Stimulated activated CD4-positive, alpha-beta T cell treated with anti-CD3 and anti-CD28 coated beads, Interleukin-12 subunit alpha, Interleukin-12 subunit beta, amount 100 ng/mL, for 24 hours (primary cell): Measurements from ENCODE around the gene PATJ.
A peak's percentile ranks its signal among the peaks of the same experiment; 100 is the strongest.
"Not testable (repeated sequence)": the region's sequence is repeated elsewhere in the genome, so short reads cannot be mapped to it uniquely, and the experiment has no call there.

ENCODE experiments used
- DNase-seq, 2 experiments: peaks; one replicate each; pipeline ENCODE4 v3.0.0-alpha.2; 2020; ENCODE audit warnings: low read depth in 2 of 2

The PATJ gene

GRCh38 chr1:62097464-62097863, 355.2 kb downstream of the PATJ start:
- DNase-seq = no peak

- DNase-seq = no peak
These were observed 358.2 kb downstream of the PATJ start for GRCh38 chr1:62100442-62100841.

DNA sequence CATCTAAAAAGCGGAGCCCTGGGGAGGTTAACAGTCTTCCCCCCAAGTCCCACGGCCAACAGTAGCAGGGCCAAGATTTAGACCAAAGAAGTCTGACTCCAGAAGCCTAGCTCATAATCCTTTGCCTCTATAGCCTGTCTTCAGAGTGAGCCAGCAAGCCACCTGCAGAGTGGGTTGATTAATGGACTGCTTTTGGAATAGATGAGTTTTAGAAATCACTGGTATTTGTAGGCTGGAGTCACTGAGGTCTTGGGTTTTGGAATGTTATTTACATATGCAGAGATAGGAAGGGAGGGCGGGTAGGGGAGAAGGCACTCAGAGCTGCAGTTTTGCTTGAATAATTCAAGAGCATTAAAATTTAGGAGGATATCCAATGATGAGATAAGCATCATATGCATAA, 361.6 kb downstream of the PATJ start:
- no peak for DNase-seq

DNA sequence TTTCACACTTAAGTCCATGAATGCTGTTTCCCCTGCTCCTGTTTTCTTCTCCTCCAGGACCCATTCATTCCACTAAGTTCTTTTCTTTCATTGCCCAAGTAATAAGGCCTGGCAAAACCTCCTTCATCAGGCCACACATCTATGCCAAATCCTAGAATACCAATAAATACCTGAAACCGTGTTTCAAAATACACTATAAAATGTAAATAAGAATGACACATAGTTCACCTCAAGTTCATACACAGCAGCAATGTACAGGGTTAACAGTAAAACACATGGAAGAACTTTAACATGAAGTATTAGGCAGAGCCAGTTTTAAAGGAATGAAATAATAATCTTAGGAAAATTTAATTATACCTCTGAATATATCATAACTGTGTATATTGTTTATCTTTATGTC, 365.6 kb downstream of the PATJ start:
- no peak for DNase-seq

DNA sequence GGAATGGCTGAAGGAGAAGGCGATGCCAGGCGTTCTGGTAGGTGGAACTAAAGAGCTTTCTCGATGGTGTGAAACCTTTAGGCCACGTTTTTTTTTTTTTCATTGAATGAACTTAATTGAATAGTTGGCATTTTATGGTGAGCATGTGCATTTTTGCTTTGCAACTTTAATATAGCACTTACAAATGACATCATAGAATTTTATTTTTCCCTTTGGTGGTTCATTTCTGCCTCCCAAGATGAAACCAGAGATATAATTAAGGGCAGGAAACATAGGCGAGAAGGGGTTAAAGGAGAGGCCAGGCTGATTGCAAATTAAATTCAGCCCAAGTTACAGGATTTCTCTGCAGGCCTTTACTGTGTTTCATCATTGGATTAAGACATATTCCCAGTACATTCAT, 366.8 kb downstream of the PATJ start:
- no peak for DNase-seq

GRCh38 chr1:62110198-62110817, 368.0 kb downstream of the PATJ start:
- DNase-seq = no peak

- DNase-seq = no peak
These were observed 368.8 kb downstream of the PATJ start for GRCh38 chr1:62111084-62111483.

GRCh38 chr1:62113507-62113906, 371.2 kb downstream of the PATJ start:
- DNase-seq = no peak

DNA sequence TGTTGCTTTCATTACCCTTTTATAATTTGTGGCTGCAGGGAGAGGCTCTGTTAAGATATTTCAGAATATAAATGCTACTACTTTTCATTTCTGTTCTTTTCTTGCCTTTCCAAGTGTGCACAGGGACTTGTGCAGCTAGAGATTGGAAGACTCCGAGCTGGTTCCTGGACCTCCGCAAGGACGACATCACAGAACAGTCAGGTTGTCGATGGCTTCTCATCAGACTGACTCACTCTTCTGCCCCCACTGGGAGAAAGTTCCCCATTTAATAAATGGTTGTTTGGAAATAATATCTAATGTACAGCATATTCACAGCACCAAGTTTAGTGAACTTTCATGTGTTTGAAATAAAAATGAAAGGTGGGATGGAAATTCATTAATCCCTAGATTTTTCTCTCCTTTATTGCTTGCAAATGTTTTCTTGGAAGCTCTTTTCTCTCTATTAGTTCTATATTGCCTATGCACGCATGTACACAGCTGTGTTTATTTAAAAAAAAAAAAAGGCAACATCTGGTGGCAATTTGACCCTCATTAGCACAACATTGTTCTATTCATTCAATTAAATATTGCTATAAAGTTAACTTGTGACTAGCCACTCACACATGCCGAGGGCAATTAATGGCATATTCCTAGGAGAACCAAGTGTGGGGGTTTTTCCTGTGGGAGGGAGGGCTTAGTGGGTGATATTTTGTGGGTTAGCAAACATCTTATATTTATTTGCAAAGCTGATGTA, 374.9 kb downstream of the PATJ start:
- no peak for DNase-seq

DNA sequence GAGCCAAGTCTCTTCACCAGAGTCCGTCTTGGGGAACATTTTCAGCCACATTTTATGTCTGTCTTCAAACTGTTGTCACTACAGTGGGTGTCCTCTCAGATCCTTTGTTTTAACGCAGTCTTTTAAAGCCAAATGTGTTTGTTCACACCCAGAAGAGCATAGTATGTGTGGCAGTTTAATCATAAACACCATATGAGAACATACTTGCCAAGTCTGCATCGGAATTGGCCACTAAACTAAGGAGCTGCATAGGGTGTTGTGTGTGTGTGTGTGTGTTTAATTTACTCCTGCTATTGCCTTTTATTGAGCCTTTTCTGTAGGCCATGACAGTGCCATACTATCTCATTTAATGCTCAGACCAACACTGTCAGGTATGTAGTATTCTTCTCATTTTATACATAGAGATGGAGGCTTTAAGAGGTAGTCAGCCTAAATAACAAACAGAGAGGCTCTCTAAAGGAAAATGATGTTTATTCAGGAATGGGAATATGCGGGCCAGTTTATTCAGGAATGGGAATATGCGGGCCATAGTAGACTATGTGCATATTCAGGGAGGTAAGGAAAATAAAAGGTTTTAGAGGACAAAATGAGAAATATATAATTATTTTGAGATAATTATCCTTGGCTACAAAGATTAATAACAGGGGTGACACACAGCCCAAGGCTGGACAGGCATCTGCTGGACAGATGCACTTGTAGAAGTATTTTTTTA, 384.5 kb downstream of the PATJ start:
- no peak for DNase-seq

DNA sequence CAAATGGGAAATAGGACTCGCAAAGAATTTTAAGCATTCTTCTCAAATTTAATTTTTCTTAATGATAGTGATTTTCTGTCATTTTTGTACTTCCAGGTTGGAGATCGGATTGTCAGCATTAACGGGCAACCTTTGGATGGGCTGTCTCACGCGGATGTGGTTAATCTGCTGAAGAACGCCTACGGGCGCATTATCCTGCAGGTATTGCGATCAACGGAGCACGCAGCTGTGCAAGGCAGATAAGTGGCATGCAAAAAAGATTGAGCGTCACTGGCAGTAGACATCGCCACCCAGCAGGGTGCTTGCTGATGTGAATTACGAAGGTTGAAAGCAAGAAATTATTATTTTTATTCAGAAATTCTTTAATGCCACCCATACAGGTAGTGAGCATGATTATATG, 386.5 kb downstream of the PATJ start:
- no peak for DNase-seq

DNA sequence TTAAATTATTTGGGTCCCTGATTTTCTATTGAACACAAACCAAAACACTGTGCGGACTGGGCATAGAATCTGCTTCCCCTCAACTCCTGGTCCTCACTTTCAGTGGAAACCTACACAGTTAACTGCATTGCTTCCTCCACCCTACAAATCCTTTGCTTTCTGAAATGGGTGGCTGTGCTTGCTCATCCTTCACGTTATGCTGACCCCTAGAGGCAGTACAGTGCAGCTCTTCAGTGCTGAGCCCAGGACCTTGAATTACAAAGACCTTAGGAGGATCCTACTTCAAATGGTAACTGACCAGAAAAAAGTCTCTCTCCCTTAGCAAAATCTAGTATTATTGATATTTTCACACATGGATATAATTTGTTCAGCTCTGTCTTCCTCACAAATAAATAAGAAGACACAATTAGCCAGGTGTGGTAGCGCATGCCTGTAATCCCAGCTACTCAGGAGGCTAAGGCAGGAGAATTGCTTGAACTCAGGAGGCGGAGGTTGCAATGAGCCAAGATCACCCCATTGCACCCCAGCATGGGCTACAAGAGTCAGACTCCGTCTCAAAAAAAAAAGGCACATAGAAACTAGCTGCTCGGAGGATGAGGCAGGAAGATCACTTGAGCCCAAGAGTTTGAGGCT, 388.9 kb downstream of the PATJ start:
- no peak for DNase-seq

DNA sequence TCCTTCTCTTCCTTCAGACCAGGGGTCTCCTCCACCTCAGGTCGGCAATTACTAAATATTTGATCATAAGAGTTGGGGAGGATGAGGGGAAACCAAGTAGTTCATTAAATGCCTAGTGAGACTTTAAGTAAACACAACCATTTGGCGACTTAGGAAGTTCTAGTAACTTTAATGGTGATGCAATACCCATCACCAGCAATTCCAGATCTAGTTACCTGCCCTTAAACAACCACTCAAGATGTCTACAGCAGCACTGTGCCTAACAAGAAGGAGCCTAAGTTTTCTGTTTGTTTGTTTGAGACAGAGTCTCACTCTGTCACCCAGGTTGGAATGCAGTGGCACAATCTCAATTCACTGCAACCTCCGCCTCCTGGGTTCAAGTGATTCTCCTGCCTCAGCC, 395.7 kb downstream of the PATJ start:
- no peak for DNase-seq

- DNase-seq = no peak
These were observed 397.1 kb downstream of the PATJ start for GRCh38 chr1:62139410-62139809.

DNA sequence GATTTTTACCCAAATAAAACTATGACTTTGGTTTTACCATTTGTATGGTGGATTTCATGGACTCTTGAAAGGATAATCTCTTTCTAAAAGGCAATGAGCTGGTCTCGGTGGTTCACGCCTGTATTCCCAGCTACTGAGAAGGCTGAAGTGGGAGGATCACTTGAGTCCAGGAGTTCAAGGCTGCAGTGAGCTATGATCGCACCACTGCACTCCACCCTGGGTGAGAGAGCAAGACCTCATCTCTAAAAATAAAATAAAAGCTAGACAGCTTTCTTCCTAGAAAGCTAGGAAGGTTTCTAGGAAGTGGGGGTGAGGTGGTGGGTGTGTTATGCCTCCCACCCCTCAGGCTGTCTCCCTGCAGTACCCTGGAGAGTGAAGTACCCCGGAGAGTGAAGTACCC, 398.4 kb downstream of the PATJ start:
- DNase-seq = no peak

- DNase-seq = no peak
These were observed 400.2 kb downstream of the PATJ start for GRCh38 chr1:62142496-62142895.

GRCh38 chr1:62144238-62144831, 402.1 kb downstream of the PATJ start:
- DNase-seq = peak in 1 of 2 experiments; percentile 22

GRCh38 chr1:62159940-62160348, 417.7 kb downstream of the PATJ start:
- no peak for DNase-seq

- no peak for DNase-seq
These were observed 419.4 kb downstream of the PATJ start for GRCh38 chr1:62161711-62162110.

DNA sequence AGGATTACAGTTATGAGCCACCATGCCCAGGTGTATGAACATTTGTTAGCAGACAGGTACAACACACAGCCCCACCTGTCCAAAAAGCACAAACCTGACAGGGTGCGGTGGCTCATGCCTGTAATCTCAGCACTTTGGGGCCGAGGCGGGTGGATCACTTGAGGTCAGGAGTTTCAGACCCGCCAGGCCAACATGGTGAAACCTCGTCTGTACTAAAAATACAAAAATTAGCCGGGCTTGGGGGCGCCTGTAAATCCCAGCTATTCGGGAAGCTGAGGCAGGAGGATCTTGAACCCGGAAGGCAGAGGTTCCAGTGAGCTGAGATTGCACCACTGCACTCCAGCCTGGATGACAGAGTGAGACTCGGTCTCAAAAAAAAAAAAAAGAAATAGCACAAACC, 428.1 kb downstream of the PATJ start:
- not testable (repeated sequence) for DNase-seq

DNA sequence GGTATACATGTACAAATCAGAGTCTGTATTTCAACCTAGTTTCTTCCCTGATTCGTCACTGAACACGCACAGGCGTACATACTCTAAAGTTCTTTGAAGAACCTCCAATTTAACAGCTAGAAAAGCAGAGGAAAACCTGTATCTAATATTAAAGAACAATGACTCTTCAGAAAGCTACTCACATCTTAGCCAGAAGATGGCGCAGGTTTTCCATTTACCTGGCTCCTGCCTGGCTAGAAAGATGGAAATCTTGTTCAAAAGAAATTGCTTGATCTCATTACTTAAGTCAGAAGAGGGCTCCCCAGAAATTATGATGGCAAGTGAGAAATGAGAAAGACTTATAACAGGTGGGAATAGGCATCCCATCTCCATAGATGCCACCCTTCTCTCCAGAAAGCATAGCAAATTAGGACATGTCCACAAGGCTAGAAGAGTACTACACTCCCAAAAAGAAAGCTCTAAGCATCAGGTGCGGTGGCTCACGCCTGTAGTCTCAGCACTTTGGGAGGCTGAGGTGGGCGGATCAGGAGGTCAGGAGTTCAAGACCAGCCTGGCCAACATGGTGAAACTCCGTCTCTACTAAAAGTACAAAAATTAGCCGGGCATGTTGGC, 433.4 kb downstream of the PATJ start:
- DNase-seq = no peak
